ENCODE results near the gene LAMTOR2.
A peak's percentile ranks its signal among the peaks of the same experiment; 100 is the strongest.
"Not testable (repeated sequence)": the region's sequence is repeated elsewhere in the genome, so short reads cannot be mapped to it uniquely, and the experiment has no call there.

LAMTOR2 gene

GRCh38 chr1:156054500-156055280 is at the start of gene LAMTOR2:
Gene LAMTOR2 (plus strand): TSS chr1:156054782. CDS start chr1:156054890, 108 bp downstream.
- DNase-seq (ENCODE audit: low spot score): peak; percentile 98

GRCh38 chr1:156004843-156005584 is 49.6 kb upstream of the LAMTOR2 start:
- DNase-seq (ENCODE audit: low spot score): no peak

GRCh38 chr1:156006666-156007376 is 47.8 kb upstream of the LAMTOR2 start:
- no peak for DNase-seq (ENCODE audit: low spot score)

GRCh38 chr1:156009404-156009803 is 45.2 kb upstream of the LAMTOR2 start:
- DNase-seq (ENCODE audit: low spot score): no peak

- DNase-seq (ENCODE audit: low spot score): no peak
These were observed 42.3 kb upstream of the LAMTOR2 start for GRCh38 chr1:156012051-156012817.

- DNase-seq (ENCODE audit: low spot score): no peak
These were observed 39.8 kb upstream of the LAMTOR2 start for GRCh38 chr1:156014829-156015228.

- no peak for DNase-seq (ENCODE audit: low spot score)
These were observed 34.7 kb upstream of the LAMTOR2 start for GRCh38 chr1:156019946-156020292.

GRCh38 chr1:156020293-156021092 is 34.1 kb upstream of the LAMTOR2 start, which contains the start of gene SSR2:
Gene SSR2 (minus strand): TSS chr1:156020951. CDS start chr1:156020167, 784 bp downstream.
- DNase-seq (ENCODE audit: low spot score): peak; percentile 92

- no peak for DNase-seq (ENCODE audit: low spot score)
These were observed 33.5 kb upstream of the LAMTOR2 start for GRCh38 chr1:156021093-156021428.

- DNase-seq (ENCODE audit: low spot score): no peak
These were observed 32.6 kb upstream of the LAMTOR2 start for GRCh38 chr1:156021954-156022353.

- no peak for DNase-seq (ENCODE audit: low spot score)
These were observed 29.8 kb upstream of the LAMTOR2 start for GRCh38 chr1:156024801-156025200.

GRCh38 chr1:156025876-156026275 is 28.7 kb upstream of the LAMTOR2 start:
- DNase-seq (ENCODE audit: low spot score): no peak

GRCh38 chr1:156026588-156026987 is 28.0 kb upstream of the LAMTOR2 start:
- no peak for DNase-seq (ENCODE audit: low spot score)

GRCh38 chr1:156033011-156033410 is 21.6 kb upstream of the LAMTOR2 start:
- no peak for DNase-seq (ENCODE audit: low spot score)

GRCh38 chr1:156034991-156035390 is 19.6 kb upstream of the LAMTOR2 start:
- DNase-seq (ENCODE audit: low spot score): not testable (repeated sequence)

- no peak for DNase-seq (ENCODE audit: low spot score)
These were observed 11.8 kb upstream of the LAMTOR2 start for GRCh38 chr1:156042828-156043227.

GRCh38 chr1:156045076-156045475 is 9.5 kb upstream of the LAMTOR2 start:
- DNase-seq (ENCODE audit: low spot score): no peak

- DNase-seq (ENCODE audit: low spot score): no peak
These were observed 5.8 kb upstream of the LAMTOR2 start for GRCh38 chr1:156048663-156049258.

GRCh38 chr1:156050376-156050775 is 4.2 kb upstream of the LAMTOR2 start:
- DNase-seq (ENCODE audit: low spot score): no peak

GRCh38 chr1:156051011-156051725 is 3.4 kb upstream of the LAMTOR2 start:
- no peak for DNase-seq (ENCODE audit: low spot score)

All from LoVo (cell line).